Measurements from ENCODE around the gene ABHD4.

The ABHD4 gene

DNA sequence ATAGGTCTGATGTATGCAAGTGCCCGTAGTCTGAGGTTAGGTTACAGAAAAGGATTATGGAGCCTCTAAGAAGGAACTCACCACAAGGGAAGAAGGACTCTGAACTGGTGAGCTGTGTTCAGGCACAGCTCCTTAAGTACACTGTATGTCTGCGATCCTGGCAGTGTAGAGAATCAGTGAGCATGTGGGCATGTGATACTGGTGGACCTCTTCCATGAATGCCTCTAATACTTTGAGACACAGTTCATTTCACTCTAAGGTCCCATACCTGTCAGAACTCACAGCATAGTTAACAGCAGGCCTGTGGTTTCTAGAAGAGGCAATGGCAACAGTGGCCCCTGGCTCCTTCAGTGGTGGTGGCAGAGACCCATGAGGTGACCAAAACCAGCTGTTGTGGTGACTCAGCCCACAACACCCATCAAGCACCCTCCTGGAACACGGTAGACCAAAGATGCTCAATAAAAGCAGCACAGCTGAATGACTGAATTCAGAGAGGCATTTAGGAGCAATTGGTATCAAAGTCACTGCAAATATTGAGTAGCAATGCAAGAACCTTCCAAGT lies 52.9 kb downstream of the ABHD4 start:
- POLR2A ChIA-PET, result interaction anchor here (0.6 to 0.7 kb wide), 2 partner anchors 164 to 241 kb away, joined by 3 to 4 read pairs; no protein-coding TSS in a partner anchor
- TF ChIP-seq, protein P1, sequence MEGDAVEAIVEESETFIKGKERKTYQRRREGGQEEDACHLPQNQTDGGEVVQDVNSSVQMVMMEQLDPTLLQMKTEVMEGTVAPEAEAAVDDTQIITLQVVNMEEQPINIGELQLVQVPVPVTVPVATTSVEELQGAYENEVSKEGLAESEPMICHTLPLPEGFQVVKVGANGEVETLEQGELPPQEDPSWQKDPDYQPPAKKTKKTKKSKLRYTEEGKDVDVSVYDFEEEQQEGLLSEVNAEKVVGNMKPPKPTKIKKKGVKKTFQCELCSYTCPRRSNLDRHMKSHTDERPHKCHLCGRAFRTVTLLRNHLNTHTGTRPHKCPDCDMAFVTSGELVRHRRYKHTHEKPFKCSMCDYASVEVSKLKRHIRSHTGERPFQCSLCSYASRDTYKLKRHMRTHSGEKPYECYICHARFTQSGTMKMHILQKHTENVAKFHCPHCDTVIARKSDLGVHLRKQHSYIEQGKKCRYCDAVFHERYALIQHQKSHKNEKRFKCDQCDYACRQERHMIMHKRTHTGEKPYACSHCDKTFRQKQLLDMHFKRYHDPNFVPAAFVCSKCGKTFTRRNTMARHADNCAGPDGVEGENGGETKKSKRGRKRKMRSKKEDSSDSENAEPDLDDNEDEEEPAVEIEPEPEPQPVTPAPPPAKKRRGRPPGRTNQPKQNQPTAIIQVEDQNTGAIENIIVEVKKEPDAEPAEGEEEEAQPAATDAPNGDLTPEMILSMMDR (IDR thresholded peaks at IDR 0.05; ENCODE audit: control extremely low read depth, extremely low read depth, low read depth, missing control alignments), result no peak
- CTCF ChIA-PET, result interaction anchor here (0.7 to 7.9 kb wide), 8 partner anchors 7 to 94 kb away, joined by 3 to 108 read pairs (median 6); partner anchors contain the start of genes DAD1 and OR6J1
- no peak for DNase-seq (ENCODE audit: extremely low spot score)

DNA sequence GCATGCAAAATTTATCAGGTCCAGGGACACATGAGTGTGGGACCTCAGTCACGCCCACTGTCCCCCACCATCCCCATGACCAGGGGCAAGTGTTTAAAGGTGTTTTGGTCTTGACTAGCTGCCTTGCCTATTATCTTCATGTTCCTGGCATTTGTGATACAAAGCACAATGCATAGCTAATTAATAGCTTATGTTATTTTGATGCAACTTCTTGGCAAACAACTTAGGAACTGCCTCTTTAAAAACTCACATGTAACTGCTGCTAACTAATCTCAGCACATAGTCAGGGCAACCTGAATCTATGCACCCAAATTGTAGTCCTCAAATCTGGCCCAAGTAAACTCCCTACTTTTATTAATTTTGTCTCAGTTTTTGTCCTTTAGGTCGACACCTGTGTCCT lies 53.5 kb downstream of the ABHD4 start:
- POLR2A ChIA-PET, result interaction anchor here (0.6 kb wide), 2 partner anchors 240 to 359 kb away, joined by 3 read pairs; no protein-coding TSS in a partner anchor
- TF ChIP-seq, protein P1 (IDR thresholded peaks at IDR 0.05; ENCODE audit: control extremely low read depth, extremely low read depth, low read depth, missing control alignments), result no peak
- DNase-seq (ENCODE audit: extremely low spot score), result no peak
- CTCF ChIA-PET, result interaction anchor here (0.7 to 7.9 kb wide), 7 partner anchors 8 to 95 kb away, joined by 3 to 108 read pairs (median 8); partner anchors contain the start of genes DAD1 and OR6J1

DNA sequence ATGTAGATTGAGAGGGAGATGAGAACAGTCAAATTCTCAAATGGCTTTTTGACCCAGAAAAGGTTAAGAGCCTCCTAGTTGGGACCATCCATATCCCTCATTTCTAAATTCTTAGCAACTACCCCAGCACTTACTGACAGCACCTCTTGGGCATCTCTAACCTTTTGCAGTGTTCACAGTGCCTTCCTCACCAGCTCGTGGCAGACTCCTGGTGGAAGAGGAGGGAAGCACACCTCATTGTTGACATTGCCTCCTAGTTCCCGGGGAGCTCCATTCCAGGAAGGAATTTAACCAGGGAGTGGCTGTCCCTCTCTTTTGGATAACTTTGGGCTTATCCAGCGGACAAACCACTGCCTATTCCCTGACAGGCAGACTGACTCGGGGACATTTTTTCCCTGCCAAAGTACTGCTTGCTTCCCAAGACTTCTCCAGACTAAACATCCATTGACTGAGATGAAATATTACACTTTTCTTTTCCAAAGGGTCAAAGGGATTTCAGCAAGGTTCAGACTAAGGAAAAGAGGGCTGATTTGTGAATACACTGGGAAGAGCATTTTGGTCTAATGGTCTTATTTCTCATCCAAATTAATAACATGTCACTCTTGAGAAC lies 55.0 kb downstream of the ABHD4 start:
- DNase-seq (ENCODE audit: extremely low spot score), result peak; percentile 68
- ChIA-PET POLR2A (interaction anchor here (0.5 kb wide), 1 partner anchor 60 kb away, joined by 5 read pairs; no protein-coding TSS in a partner anchor), CTCF (interaction anchor here (0.6 to 7.9 kb wide), 44 partner anchors 9 to 452 kb away, joined by 3 to 108 read pairs (median 4); partner anchors contain the start of genes ABHD4, LRP10 and OR6J1)
- TF ChIP-seq, protein P1 (IDR thresholded peaks at IDR 0.05; ENCODE audit: control extremely low read depth, extremely low read depth, low read depth, missing control alignments), result peak; percentile 81

DNA sequence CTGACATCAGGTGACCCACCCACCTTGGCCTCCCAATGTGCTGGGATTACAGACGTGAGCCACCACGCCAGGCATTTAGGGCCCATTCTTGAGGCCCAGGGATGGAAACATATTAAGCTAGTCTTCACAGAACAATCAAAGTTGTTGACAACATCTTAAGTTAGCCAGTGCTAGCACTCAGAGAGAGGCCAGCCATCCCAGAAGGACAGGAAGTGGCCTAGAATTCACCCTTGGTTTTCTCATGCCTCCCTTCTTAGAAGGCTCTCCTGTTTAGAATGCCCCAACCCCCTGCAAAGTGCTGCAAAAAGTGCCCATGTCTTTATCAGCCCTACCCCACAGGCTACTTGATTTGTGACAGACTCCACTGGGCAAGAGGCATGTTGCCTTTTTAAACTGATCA lies 58.1 kb downstream of the ABHD4 start:
- POLR2A ChIA-PET, result no interaction called here
- CTCF ChIA-PET, result interaction anchor here (1.0 to 5.9 kb wide), 7 partner anchors 12 to 198 kb away, joined by 3 to 62 read pairs (median 4); partner anchors contain the start of gene OR6J1
- TF ChIP-seq, protein P1 (IDR thresholded peaks at IDR 0.05; ENCODE audit: control extremely low read depth, extremely low read depth, low read depth, missing control alignments), result no peak
- no peak for DNase-seq (ENCODE audit: extremely low spot score)

DNA sequence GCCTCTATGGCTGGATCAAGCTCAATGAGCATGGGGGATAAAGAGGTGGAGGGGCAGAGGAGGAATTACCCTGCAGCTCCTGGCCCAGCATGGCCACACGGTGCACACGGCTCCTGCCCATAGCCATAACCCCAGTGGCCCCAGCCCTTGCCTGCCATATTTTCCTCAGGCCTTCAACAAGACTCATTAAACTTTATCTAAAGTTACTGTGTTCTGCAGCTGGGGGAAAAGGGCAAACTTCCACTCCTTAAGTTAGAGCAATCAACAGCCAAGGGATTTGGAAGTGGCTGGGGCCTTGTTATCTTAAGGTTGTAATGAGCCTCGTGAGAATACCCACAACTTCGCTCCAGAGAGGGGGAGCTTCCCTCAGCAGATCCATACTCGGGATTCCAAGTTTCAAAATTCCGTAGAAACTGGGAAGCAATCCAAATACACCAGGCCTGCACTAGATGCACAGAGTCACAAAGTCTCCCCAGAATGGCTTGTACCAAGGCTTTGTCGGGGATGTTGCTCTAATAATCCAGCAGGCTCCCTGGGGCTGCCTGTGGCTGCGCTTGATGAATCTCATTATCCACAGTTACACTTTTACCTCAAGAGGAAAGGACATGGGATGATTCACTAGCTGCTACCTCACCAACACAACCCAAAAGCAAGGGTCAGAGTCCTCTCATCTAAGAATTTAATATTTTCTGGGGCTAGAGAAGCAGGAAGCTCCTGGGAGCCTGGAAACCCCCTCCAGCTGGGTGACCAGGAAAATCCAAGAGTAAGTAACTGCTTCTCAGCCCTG lies 59.0 kb downstream of the ABHD4 start:
- ChIA-PET CTCF (interaction anchor here (0.9 to 5.9 kb wide), 24 partner anchors 11 to 420 kb away, joined by 3 to 62 read pairs (median 4); partner anchors contain the start of genes ABHD4, DAD1 and OR6J1), POLR2A (no interaction called here)
- TF ChIP-seq, protein P1 (IDR thresholded peaks at IDR 0.05; ENCODE audit: control extremely low read depth, extremely low read depth, low read depth, missing control alignments), result no peak
- DNase-seq (ENCODE audit: extremely low spot score), result no peak

DNA sequence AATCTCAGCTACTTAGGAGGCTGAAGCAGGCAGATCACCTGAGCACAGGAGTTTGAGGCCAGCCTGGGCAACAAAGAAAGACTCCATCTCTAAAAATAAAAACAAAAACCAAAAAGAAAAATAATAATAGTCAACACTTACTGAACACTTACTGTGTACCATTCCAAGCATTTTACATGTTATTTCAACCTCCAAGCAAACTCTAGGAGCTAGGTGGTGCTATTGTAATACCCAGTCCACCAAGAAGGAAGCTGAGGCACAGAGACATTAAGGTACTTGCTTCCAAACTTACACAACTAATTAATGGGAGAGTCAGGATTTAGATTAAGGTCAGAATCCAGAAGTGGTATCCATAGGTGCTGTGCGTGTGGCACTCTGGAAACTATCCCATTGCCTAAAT lies 59.8 kb downstream of the ABHD4 start:
- TF ChIP-seq, protein P1 (IDR thresholded peaks at IDR 0.05; ENCODE audit: control extremely low read depth, extremely low read depth, low read depth, missing control alignments), result peak; percentile 60
- DNase-seq (ENCODE audit: extremely low spot score), result peak; percentile 39
- ChIA-PET CTCF (interaction anchor here (0.6 to 5.9 kb wide), 24 partner anchors 11 to 420 kb away, joined by 3 to 62 read pairs (median 4); partner anchors contain the start of genes ABHD4, DAD1 and OXA1L), POLR2A (no interaction called here)

Measured in GM10248 (cell line).